Hepatocyte (in vitro differentiated cells): ENCODE data around the gene TNFRSF14.
"Not testable (repeated sequence)": the region's sequence is repeated elsewhere in the genome, so short reads cannot be mapped to it uniquely, and the experiment has no call there.

ENCODE experiments used
- CTCF ChIP-seq: fragments of 200-600 bp; sonication (generic); IDR thresholded peaks from 2 replicates; pipeline ENCODE4 v1.5.1; 2016; ENCODE audit warnings: antibody characterized with exemption, mild to moderate bottlenecking; ENCODE audit not compliant: poor library complexity
- EZH2 ChIP-seq: fragments of 200-600 bp; sonication (generic); IDR thresholded peaks from 2 replicates; pipeline ENCODE4 v1.6.1; 2016; ENCODE audit warnings: antibody characterized with exemption, mild to moderate bottlenecking, borderline replicate concordance
- EZH2phosphoT487 ChIP-seq: fragments of 200-600 bp; sonication (generic); IDR thresholded peaks from one replicate; pipeline ENCODE4 v1.6.1; 2018; ENCODE audit warnings: antibody characterized with exemption, mild to moderate bottlenecking, low read depth, moderate library complexity; ENCODE audit not compliant: unreplicated experiment, severe bottlenecking

DNA sequence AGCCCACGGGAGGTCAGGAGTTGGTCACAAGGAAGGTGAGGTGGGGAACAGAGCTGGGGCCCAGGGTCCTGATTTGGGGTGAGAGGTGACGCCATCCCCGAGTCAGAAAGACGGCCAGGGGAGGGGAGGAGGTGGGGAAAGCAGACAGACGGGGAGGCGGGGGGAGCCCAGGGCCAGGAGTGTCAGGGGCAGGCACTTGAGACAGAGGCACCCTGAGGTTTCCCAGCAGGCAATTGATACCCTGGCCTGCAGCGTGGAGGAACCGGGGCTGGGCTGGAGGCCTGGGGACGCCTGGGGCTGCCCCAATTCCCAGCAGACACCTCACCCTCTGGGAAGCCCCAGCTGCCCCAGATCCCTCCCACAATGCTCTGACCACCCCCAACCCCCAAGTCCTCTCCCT is 3.1 kb upstream of the TNFRSF14 start:
- not testable (repeated sequence) for TF ChIP-seq CTCF, EZH2phosphoT487, EZH2
